WTC11 (cell line): ENCODE data around the gene BCOR. TPM values are rescaled to one million over a fixed set of nuclear protein-coding genes. Genes with fewer than 3 reads are reported as not detected.

ENCODE experiments used
- ATAC-seq: fragments of 200-7000 bp; cut with Tn5 transposase; 2 replicates; pipeline ENCODE4 v1.10.0; 2021; ENCODE audit warnings: mild to moderate bottlenecking, moderate library complexity
- CTCF ChIA-PET: fragments of 300-600 bp; sonication (Branson Sonifier 250); formaldehyde crosslinking; loops from one replicate; lab custom pipeline; 2021; ENCODE audit warnings: antibody characterized with exemption; lab: Charles Lee
- POLR2A ChIA-PET: fragments of 350-600 bp; sonication (Branson Sonifier 250); formaldehyde crosslinking; loops from one replicate; lab custom pipeline; 2021; ENCODE audit warnings: antibody characterized with exemption; lab: Charles Lee
- DNase-seq: peaks from one replicate; pipeline ENCODE4 v3.0.0; 2021; ENCODE audit warnings: low spot score
- H3K27ac Mint-ChIP-seq: 2 replicates; pipeline ENCODE4 v1.8.0; 2021; ENCODE audit warnings: mixed read lengths
- H3K27me3 Mint-ChIP-seq: 2 replicates; pipeline ENCODE4 v1.8.0; 2021; ENCODE audit warnings: low read depth, mild to moderate bottlenecking, moderate library complexity, mixed read lengths
- H3K36me3 Mint-ChIP-seq: 2 replicates; pipeline ENCODE4 v1.8.0; 2021; ENCODE audit warnings: mixed read lengths
- H3K4me1 Mint-ChIP-seq: 2 replicates; pipeline ENCODE4 v1.8.0; 2022; ENCODE audit warnings: mixed read lengths
- H3K4me3 Mint-ChIP-seq: 2 replicates; pipeline ENCODE4 v1.8.0; 2021; ENCODE audit warnings: mild to moderate bottlenecking, moderate library complexity, mixed read lengths
- H3K9me3 Mint-ChIP-seq: 2 replicates; pipeline ENCODE4 v1.8.0; 2021; ENCODE audit warnings: mixed read lengths
- AFF4 ChIP-seq: sonication (generic); formaldehyde crosslinking; IDR thresholded peaks from 2 replicates; pipeline ENCODE4 v1.8.1; 2023; ENCODE audit warnings: mild to moderate bottlenecking, missing genetic modification reagents, borderline replicate concordance
- CBFB ChIP-seq: sonication (generic); formaldehyde crosslinking; IDR thresholded peaks from 2 replicates; pipeline ENCODE4 v1.8.1; 2022; ENCODE audit warnings: mild to moderate bottlenecking, low read depth, missing genetic modification reagents
- CTCF ChIP-seq: fragments of 200-600 bp; IDR thresholded peaks from 2 replicates; pipeline ENCODE4 v1.8.0; 2022; ENCODE audit warnings: antibody characterized with exemption
- E2F4 ChIP-seq: sonication (generic); formaldehyde crosslinking; IDR thresholded peaks from 2 replicates; pipeline ENCODE4 v1.8.1; 2022; ENCODE audit warnings: low read depth, mild to moderate bottlenecking, moderate library complexity, missing genetic modification reagents, borderline replicate concordance
- ELF4 ChIP-seq: sonication (generic); formaldehyde crosslinking; IDR thresholded peaks from 2 replicates; pipeline ENCODE4 v1.8.1; 2022; ENCODE audit warnings: low read depth, mild to moderate bottlenecking, moderate library complexity, missing genetic modification reagents
- FOXK1 ChIP-seq: sonication (generic); formaldehyde crosslinking; IDR thresholded peaks from 2 replicates; pipeline ENCODE4 v1.8.0; 2022; ENCODE audit warnings: mild to moderate bottlenecking, moderate library complexity, missing genetic modification reagents
- FOXP1 ChIP-seq: sonication (generic); formaldehyde crosslinking; IDR thresholded peaks from 2 replicates; pipeline ENCODE4 v1.8.0; 2022; ENCODE audit warnings: missing genetic modification reagents, mild to moderate bottlenecking, moderate library complexity, borderline replicate concordance
- FOXP4 ChIP-seq: sonication (generic); formaldehyde crosslinking; IDR thresholded peaks from 2 replicates; pipeline ENCODE4 v1.8.0; 2022; ENCODE audit warnings: mild to moderate bottlenecking, missing genetic modification reagents
- GTF2I ChIP-seq: fragments of 250-450 bp; sonication (Bioruptor Pico); conservative IDR thresholded peaks from 2 replicates; pipeline ENCODE4 v1.4.0; 2021; ENCODE audit warnings: mild to moderate bottlenecking
- HMGA2 ChIP-seq: fragments of 250-450 bp; sonication (Bioruptor Pico); IDR thresholded peaks from 2 replicates; pipeline ENCODE4 v1.4.0; 2021; ENCODE audit warnings: mild to moderate bottlenecking, moderate library complexity
- IRF2 ChIP-seq: sonication (generic); formaldehyde crosslinking; IDR thresholded peaks from 2 replicates; pipeline ENCODE4 v1.8.0; 2022; ENCODE audit warnings: low read depth, missing genetic modification reagents, borderline replicate concordance
- JAZF1 ChIP-seq: fragments of 250-450 bp; sonication (Bioruptor Pico); IDR thresholded peaks from 2 replicates; pipeline ENCODE4 v1.9.0; 2021; ENCODE audit warnings: moderate library complexity, mild to moderate bottlenecking, inconsistent platforms
- NR2C2 ChIP-seq: sonication (generic); formaldehyde crosslinking; IDR thresholded peaks from 2 replicates; pipeline ENCODE4 v1.8.0; 2022; ENCODE audit warnings: mild to moderate bottlenecking, missing genetic modification reagents
- PRRX2 ChIP-seq: fragments of 250-450 bp; sonication (Bioruptor Pico); IDR thresholded peaks from 2 replicates; pipeline ENCODE4 v1.8.0; 2021; ENCODE audit warnings: mild to moderate bottlenecking
- SMAD3 ChIP-seq: sonication (generic); formaldehyde crosslinking; IDR thresholded peaks from 2 replicates; pipeline ENCODE4 v1.8.0; 2022; ENCODE audit warnings: missing genetic modification reagents, mild to moderate bottlenecking, borderline replicate concordance
- SP1 ChIP-seq: sonication (generic); formaldehyde crosslinking; conservative IDR thresholded peaks from 2 replicates; pipeline ENCODE4 v1.8.1; 2022; ENCODE audit warnings: missing genetic modification reagents
- TP53 ChIP-seq: sonication (generic); formaldehyde crosslinking; IDR thresholded peaks from 2 replicates; pipeline ENCODE4 v1.8.1; 2023; ENCODE audit warnings: mild to moderate bottlenecking, missing genetic modification reagents
- USF1 ChIP-seq: sonication (generic); formaldehyde crosslinking; IDR thresholded peaks from 2 replicates; pipeline ENCODE4 v1.8.0; 2022; ENCODE audit warnings: mild to moderate bottlenecking, missing genetic modification reagents
- ZNF219 ChIP-seq: sonication (generic); formaldehyde crosslinking; IDR thresholded peaks from 2 replicates; pipeline ENCODE4 v1.8.0; 2023; ENCODE audit warnings: missing genetic modification reagents, mild to moderate bottlenecking, borderline replicate concordance
- ZNF263 ChIP-seq: sonication (generic); formaldehyde crosslinking; IDR thresholded peaks from 2 replicates; pipeline ENCODE4 v1.8.1; 2022; ENCODE audit warnings: low read depth, mild to moderate bottlenecking, moderate library complexity, missing genetic modification reagents
- total RNA-seq: library from RNA; stranded (reverse); gene quantifications from 3 replicates; pipeline ENCODE4 v1.2.3, GENCODE V29; 2021
- TF ChIP-seq, protein P1 (sequence below): sonication (generic); formaldehyde crosslinking; IDR thresholded peaks from 2 replicates; pipeline ENCODE4 v1.8.1; 2023; ENCODE audit warnings: mild to moderate bottlenecking, missing genetic modification reagents, moderate library complexity
- TF ChIP-seq, protein P2 (sequence below): sonication (generic); formaldehyde crosslinking; IDR thresholded peaks from 2 replicates; pipeline ENCODE4 v1.8.1; 2023; ENCODE audit warnings: mild to moderate bottlenecking, missing genetic modification reagents, moderate library complexity
- TF ChIP-seq, protein P3 (sequence below): sonication (generic); formaldehyde crosslinking; IDR thresholded peaks from 2 replicates; pipeline ENCODE4 v1.8.0; 2022; ENCODE audit warnings: mild to moderate bottlenecking, missing genetic modification reagents
- TF ChIP-seq, protein P4 (sequence below): sonication (generic); formaldehyde crosslinking; IDR thresholded peaks from 2 replicates; pipeline ENCODE4 v1.8.0; 2022; ENCODE audit warnings: mild to moderate bottlenecking, missing genetic modification reagents

Gene BCOR
- total RNA-seq, 1 experiment from 2014 or later: 44.5 TPM

DNA sequence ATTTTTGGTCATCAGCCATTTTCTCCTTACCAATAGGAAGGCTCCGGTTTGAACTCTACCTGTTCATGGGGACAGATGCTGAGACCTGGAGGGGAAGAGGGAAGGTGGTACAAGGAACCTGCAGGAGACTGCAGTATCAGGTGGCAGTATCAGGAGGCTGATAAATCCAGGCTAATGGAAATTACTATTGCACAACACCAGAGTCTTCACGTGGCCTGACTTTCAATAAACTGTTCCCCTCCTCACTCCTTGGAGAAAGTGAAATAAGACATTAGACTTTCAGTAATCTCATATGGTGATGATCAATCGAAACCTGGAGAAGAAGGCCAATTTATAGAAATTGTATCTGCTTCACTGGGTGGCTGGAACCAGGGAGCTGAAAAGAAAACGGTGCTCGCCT lies 46.2 kb upstream of the BCOR start:
- CTCF ChIA-PET: interaction anchor here (1.3 to 1.8 kb wide), 2 partner anchors 12 to 25 kb away, joined by 5 read pairs; no protein-coding TSS in a partner anchor
- H3K36me3 Mint-ChIP-seq: no peaks in the 10 kb centered on the region
- POLR2A ChIA-PET: no interaction called here
- peak overlapping the region; percentile 78 for H3K4me3 Mint-ChIP-seq
- TF ChIP-seq SMAD3 (CRISPR knock-in tag) (no peak), FOXP1 (CRISPR knock-in tag) (no peak), PRRX2 (CRISPR knock-in tag) (no peak), HMGA2 (no peak), ZNF263 (CRISPR knock-in tag) (no peak), SP1 (no peak), CTCF (no peak), IRF2 (no peak), ELF4 (no peak), CBFB (CRISPR knock-in tag) (no peak), TP53 (CRISPR knock-in tag) (no peak), E2F4 (CRISPR knock-in tag) (no peak), GTF2I (CRISPR knock-in tag) (no peak), ZNF219 (CRISPR knock-in tag) (no peak), NR2C2 (CRISPR knock-in tag) (no peak), FOXP4 (no peak)
- TF ChIP-seq, protein P1, sequence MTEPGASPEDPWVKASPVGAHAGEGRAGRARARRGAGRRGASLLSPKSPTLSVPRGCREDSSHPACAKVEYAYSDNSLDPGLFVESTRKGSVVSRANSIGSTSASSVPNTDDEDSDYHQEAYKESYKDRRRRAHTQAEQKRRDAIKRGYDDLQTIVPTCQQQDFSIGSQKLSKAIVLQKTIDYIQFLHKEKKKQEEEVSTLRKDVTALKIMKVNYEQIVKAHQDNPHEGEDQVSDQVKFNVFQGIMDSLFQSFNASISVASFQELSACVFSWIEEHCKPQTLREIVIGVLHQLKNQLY (CRISPR knock-in tag): no peak
- TF ChIP-seq, protein P2, sequence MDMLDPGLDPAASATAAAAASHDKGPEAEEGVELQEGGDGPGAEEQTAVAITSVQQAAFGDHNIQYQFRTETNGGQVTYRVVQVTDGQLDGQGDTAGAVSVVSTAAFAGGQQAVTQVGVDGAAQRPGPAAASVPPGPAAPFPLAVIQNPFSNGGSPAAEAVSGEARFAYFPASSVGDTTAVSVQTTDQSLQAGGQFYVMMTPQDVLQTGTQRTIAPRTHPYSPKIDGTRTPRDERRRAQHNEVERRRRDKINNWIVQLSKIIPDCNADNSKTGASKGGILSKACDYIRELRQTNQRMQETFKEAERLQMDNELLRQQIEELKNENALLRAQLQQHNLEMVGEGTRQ (CRISPR knock-in tag): no peak
- TF ChIP-seq, protein P3, sequence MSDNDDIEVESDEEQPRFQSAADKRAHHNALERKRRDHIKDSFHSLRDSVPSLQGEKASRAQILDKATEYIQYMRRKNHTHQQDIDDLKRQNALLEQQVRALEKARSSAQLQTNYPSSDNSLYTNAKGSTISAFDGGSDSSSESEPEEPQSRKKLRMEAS (CRISPR knock-in tag): no peak
- no peak overlapping the region for H3K27ac Mint-ChIP-seq
- H3K9me3 Mint-ChIP-seq: no peaks in the 10 kb centered on the region
- ATAC-seq (no peak), DNase-seq (no peak)
- peaks cover 59% of the 10 kb centered on the region for H3K4me1 Mint-ChIP-seq
- H3K27me3 Mint-ChIP-seq: peaks cover 33% of the 10 kb centered on the region

- Mint-ChIP-seq H3K27ac (peak overlapping the region; percentile 19; the same call in 1 of the 2 replicates), H3K4me1 (peaks cover 49% of the 10 kb centered on the region), H3K36me3 (no peaks in the 10 kb centered on the region), H3K27me3 (peaks cover 23% of the 10 kb centered on the region), H3K9me3 (no peaks in the 10 kb centered on the region), H3K4me3 (peak overlapping the region; percentile 35; the same call in 1 of the 2 replicates)
- ChIA-PET CTCF (interaction anchor here (1.0 to 1.1 kb wide), 2 partner anchors 26 to 33 kb away, joined by 3 to 4 read pairs; no protein-coding TSS in a partner anchor), POLR2A (interaction anchor here (1.1 kb wide), 1 partner anchor 12 kb away, joined by 3 read pairs; no protein-coding TSS in a partner anchor)
- ATAC-seq (no peak), DNase-seq (peak; percentile 18)
- TF ChIP-seq USF1 (no peak), FOXK1 (CRISPR knock-in tag) (no peak), AFF4 (CRISPR knock-in tag) (no peak), JAZF1 (CRISPR knock-in tag) (no peak)
- TF ChIP-seq, protein P4, sequence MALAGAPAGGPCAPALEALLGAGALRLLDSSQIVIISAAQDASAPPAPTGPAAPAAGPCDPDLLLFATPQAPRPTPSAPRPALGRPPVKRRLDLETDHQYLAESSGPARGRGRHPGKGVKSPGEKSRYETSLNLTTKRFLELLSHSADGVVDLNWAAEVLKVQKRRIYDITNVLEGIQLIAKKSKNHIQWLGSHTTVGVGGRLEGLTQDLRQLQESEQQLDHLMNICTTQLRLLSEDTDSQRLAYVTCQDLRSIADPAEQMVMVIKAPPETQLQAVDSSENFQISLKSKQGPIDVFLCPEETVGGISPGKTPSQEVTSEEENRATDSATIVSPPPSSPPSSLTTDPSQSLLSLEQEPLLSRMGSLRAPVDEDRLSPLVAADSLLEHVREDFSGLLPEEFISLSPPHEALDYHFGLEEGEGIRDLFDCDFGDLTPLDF: no peak
Measured at GRCh38 chrX:40143001-40143400, 45.2 kb upstream of the BCOR start.
